Stimulated activated CD8-positive, alpha-beta memory T cell treated with anti-CD3 and anti-CD28 coated beads, Interleukin-7, amount 100 ng/mL, for 4 hours (primary cell): ENCODE data around the gene ADH1B.
"Not testable (repeated sequence)": the region's sequence is repeated elsewhere in the genome, so short reads cannot be mapped to it uniquely, and the experiment has no call there.

Experiments used
- DNase-seq, 2 donors: peaks; one replicate each; pipeline ENCODE4 v3.0.0-alpha.2; 2020; ENCODE audit warnings: low read depth in 2 of 2

ADH1B gene

DNA sequence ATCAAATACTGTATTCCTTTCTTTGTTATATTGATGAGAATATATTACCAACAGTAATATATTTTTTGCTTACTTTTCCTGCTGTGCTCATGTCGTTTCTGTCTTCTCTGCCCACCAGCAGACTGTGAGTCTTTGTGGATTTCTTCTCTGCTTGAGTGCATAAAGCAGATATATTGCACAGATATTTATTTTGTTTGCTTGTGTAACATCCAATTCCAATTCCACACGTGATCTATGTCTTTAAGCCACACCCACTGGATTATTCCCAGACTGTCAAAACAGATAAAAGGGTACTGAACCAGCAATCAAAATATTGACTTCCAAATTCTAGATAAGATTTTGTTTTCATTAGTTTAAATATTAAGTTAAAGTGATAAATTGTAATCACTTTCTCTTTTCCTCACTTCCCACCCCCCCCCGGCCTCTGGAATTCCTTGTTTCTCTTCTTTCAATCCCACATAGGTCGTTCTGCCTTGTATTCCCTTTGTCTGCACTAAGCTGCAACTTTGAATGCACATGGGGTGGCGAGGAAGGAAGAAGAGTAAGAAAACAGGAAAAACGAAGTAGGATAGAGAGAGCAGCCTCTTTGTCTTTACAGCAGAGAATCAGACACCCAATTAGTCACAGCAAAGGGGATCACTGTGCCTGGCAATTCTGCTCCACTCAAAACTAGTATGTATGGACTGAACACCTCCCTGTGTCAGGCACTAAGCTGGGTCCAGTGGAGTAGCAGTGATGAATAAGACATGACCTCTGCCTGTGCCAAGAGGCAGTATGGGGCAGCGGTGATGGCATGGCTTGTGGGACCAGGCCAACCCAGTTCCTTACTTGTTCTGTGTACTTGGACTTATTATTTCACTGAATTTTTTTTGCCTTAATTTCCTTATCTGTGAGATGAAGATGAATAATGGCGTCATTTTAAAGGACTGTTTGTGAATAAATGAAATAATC lies at the start of gene ADH1B:
Gene ADH1B (minus strand): TSS at position 161 of the 951 bp plus-strand sequence. CDS start 70 bp downstream, at position 91.
- DNase-seq, result no peak

- not testable (repeated sequence) for DNase-seq
Measured at GRCh38 chr4:99367817-99368216, 46.6 kb upstream of the ADH1B start.

- DNase-seq, result no peak
Measured at GRCh38 chr4:99366491-99366890, 45.3 kb upstream of the ADH1B start.

DNA sequence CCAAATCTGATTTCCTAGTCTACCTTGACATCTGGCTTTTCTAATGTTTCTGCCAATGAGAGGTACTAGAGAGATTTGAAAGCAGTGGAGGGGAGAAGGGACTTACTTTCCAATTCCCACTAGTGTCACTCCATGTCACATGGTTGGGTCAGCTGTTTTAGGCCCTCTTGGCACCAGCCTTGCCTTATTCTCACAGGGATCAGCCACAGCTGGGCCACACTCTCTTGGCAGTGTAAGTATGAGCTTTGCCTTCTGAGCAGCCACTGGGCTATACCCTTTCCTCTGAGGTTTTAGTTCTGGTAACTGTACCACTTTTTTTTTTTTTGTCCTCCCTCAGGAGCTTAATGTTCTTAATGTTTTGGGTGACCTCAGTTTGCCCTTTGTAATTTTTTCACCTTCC lies 41.6 kb upstream of the ADH1B start:
- DNase-seq, result no peak

- DNase-seq, result no peak
Measured at GRCh38 chr4:99361899-99362275, 40.7 kb upstream of the ADH1B start.

DNA sequence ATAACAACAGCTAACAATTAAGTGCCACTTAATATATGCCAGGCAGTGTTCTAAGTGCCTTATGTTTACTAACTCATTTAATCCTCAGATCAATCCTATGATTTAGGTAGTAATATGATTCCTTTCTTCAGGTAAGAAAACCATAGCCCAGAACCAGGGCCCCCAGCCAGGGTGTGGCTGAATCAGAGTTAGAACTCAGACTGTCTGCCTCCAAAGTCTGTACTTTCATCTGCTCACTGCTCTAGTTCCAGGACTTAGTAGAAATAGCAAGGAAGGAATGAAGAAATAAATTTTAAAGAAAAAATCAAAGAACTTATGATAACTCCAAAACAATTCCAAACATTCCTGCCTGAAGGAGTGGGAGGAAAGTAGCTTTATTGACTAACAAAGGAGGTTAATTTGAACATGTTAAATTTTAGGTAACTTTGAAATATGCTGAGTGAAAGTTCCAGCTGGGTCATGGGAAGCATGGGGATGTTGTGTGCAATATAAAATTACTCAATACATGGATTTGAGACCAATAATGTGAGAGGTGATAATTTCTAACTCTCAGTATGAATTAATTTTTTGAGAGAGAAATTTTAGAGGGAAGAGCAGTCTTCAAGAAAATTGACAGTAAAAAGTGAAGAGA lies 40.2 kb upstream of the ADH1B start:
- no peak for DNase-seq

- DNase-seq, result no peak
Measured at GRCh38 chr4:99359480-99360204, 38.4 kb upstream of the ADH1B start.

DNA sequence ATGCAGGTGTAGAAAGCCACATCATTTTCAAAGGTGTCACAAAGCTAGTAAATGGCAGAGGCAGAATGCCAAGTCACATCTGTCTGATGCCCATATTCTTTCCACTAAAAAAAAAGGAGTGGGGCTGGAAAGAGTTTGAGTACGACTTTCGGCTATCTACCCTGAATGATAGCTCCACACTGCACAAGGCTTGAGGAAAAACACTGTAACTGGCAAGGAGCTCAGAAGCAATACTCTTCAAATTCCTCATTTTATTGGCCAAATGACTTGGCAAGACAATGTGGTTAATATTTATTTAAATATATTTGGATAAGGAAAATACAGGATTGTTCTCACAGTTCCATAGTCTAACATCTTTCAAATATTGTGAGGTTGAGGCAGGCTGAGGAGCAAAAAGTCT lies 36.7 kb upstream of the ADH1B start:
- DNase-seq, result no peak

DNA sequence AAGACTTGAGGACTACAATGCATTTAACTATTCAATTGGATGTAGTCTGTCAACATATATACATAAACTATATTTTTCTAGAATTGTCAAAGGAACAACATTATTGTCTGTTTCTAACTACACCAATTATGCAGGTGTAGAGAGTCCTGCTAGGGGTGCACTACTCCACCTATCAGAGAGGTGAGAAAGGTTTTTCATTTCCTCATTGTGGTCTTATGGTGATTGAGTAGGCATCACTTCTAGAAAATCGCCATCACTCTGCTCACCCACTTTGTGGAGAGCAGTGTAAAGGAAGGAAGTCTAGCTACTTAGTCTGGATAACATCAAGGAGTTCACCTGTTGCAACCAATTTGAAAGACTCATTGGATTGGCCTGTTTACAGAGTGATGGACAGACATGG lies 35.8 kb upstream of the ADH1B start:
- DNase-seq, result no peak

- not testable (repeated sequence) for DNase-seq
Measured at GRCh38 chr4:99356149-99356548, 34.9 kb upstream of the ADH1B start.

- DNase-seq, result no peak
Measured at GRCh38 chr4:99352602-99353537, 31.7 kb upstream of the ADH1B start, which contains the start of gene ADH1C. ADH1C (minus strand) TSS chr4:99352746; CDS start chr4:99352675, 71 bp downstream.

DNA sequence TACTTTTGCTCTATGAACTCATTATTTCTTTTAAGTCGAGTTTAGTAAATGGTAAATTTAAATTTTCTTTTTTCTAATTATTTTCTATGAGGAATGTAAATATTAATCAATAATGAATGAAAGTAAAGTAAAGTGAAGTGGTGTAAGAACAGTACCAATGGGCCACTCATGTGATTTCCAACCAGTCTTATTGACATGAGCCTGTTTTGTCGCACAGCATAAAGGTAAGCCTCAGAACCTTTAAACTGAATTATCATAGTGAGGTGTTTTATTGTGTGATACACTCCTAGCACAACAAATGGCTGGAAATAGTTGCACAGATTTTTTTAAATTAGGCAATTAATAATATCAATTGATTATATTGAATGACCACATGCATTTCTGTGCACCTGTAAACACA lies 30.3 kb upstream of the ADH1B start:
- no peak for DNase-seq

- DNase-seq, result no peak
Measured at GRCh38 chr4:99349338-99349737, 28.1 kb upstream of the ADH1B start.

- not testable (repeated sequence) for DNase-seq
Measured at GRCh38 chr4:99342624-99343023, 21.4 kb upstream of the ADH1B start.

DNA sequence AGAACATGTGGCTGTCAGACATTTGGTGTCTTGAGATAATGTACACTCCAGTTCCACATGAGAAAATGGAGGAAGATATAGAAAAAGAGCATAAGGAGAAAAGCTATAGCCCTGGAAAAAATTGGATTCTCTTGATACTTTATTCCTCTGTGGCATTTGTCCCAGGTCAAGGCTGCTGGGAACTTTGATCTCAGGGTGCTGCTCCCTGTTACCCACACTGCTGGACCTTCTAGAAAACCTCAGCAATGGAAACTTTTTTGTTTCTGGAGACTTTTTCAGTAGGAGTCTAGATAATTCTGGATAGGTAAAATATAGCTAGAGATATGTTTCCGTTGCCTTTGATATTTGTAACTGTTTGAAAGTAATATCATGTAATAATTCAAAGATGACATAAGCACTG lies 20.2 kb upstream of the ADH1B start:
- DNase-seq, result no peak

DNA sequence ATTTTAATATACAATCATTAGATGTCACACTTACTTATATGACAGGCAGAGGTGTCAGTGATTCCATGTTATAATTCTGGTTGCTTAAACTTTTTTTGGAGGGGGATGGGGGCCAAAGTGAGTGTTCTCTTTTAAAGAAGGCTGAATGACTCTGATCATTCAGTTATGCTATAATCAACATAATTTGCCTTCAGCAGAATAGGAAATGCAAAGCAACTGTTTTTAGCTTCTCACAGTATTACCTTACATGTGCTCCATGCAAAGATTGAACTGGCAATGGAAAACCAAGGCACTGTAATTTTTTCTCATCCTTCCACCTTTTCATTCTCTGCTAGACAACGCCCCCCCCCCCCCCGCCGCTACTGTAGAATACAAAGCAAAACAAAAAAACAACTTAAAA lies 18.0 kb upstream of the ADH1B start:
- DNase-seq, result no peak

DNA sequence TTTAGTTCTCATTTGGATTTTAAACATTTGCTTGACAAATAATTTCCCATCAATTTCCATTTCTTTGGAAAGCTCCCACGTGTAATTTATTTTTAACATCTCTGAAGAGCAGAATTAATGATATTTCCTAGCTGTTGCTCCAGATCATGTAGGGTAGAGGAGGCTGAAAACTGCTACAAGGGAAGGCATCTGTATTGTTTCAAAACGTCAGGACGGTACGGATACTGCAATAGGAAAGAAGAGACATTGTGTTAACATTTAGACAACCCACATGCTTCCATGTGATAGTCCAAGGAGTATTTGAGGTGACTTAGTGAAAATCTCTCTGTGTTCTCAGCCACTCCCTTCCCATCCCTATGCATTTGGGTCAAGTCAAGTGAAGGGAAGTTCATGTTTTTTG lies 15.4 kb upstream of the ADH1B start:
- DNase-seq, result no peak

DNA sequence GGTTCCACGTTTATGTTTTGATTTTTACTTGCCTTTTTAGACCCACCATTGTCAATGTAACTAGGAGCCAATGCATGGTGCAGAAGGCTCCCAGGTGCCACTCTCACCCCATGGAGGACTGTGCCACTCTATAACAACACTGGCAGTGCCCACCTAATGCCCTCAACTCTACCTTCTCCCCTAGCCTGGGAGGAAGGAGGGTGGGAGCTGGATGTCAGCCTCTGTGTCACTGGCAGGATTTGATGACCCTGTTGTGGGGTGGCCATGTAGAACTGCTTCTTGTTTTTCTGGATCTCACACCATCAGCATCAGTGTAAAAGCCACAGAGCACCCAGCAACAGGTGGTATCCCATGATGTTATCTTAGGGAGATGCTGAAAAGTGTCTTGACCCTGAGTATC lies 13.7 kb upstream of the ADH1B start:
- DNase-seq, result no peak

DNA sequence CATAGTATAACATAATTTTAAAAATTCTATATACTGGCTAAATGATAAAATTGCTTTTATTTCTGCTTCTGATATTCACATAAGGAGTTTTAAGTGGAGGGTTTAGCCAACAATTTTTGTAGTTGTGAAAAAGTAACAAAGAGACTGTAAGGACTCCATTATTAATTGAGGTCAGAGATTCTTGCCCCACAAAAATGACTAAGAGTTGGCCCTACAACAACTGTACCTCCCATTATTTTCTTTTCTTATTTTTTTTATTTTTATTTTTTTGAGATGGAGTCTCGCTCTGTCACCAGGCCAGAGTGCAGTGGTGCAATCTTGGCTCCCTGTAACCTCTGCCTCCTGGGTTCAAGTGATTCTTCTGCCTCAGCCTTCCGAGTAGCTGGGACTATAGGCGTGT lies 9.4 kb upstream of the ADH1B start:
- DNase-seq, result no peak

- no peak for DNase-seq
Measured at GRCh38 chr4:99329876-99330275, 8.7 kb upstream of the ADH1B start.

DNA sequence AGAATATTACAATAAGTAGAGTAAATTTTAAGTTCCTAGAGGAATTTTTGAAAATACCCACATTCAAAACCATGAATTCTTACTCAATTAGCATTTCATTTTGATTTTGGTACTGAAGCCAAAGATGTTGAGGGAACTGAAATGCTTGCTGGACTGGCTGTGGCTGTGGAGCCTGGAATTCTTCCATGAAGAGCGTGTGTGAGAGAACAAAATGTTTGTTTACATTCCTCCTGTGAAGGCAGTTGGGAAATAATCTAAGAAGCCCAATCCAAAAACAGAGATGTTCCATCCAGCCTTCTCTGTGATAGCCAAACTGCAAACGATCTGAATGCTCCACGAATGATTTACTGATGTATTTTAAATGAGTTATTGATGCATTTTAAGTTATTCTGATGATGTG lies 3.8 kb upstream of the ADH1B start:
- DNase-seq, result no peak
